Measurements from ENCODE around the gene CPVL. TPM values are rescaled to one million over a fixed set of nuclear protein-coding genes. Genes with fewer than 3 reads are reported as not detected.

The CPVL gene
- total RNA-seq, 1 donor from 2014 or later, result 22.1 TPM

- peaks cover 10% of the 10 kb centered on the region for H3K27me3 Mint-ChIP-seq
- H3K9me3 Mint-ChIP-seq (ENCODE audit: low read depth), result no peaks in the 10 kb centered on the region
- H3K4me3 Mint-ChIP-seq (ENCODE audit: low read depth), result no peak overlapping the region
- no peak overlapping the region for H3K27ac Mint-ChIP-seq
- H3K4me1 Mint-ChIP-seq (ENCODE audit: low read depth), result peaks cover 13% of the 10 kb centered on the region
- no peaks in the 10 kb centered on the region for H3K36me3 Mint-ChIP-seq (ENCODE audit: insufficient read depth)
- no peak for DNase-seq (ENCODE audit: low spot score, unreplicated experiment)
- TF ChIP-seq CTCF (IDR thresholded peaks at IDR 0.05; ENCODE audit: unreplicated experiment), result no peak
These were observed 156.9 kb downstream of the CPVL start for GRCh38 chr7:28989211-28989980.

GRCh38 chr7:28988810-28989209 lies 157.5 kb downstream of the CPVL start:
- Mint-ChIP-seq H3K4me1 (ENCODE audit: low read depth) (peaks cover 13% of the 10 kb centered on the region), H3K27ac (no peak overlapping the region), H3K36me3 (ENCODE audit: insufficient read depth) (no peaks in the 10 kb centered on the region)

GRCh38 chr7:28988091-28988490 lies 158.2 kb downstream of the CPVL start:
- Mint-ChIP-seq H3K27me3 (peaks cover 10% of the 10 kb centered on the region), H3K9me3 (ENCODE audit: low read depth) (no peaks in the 10 kb centered on the region), H3K27ac (no peak overlapping the region), H3K4me3 (ENCODE audit: low read depth) (no peak overlapping the region), H3K4me1 (ENCODE audit: low read depth) (peaks cover 13% of the 10 kb centered on the region), H3K36me3 (ENCODE audit: insufficient read depth) (no peaks in the 10 kb centered on the region)
- DNase-seq (ENCODE audit: low spot score, unreplicated experiment), result no peak
- no peak for TF ChIP-seq CTCF (IDR thresholded peaks at IDR 0.05; ENCODE audit: unreplicated experiment)

More at GRCh38 chr7:28988810-28989209, 157.5 kb downstream of the CPVL start:
- DNase-seq (ENCODE audit: low spot score, unreplicated experiment), result no peak
- TF ChIP-seq CTCF (IDR thresholded peaks at IDR 0.05; ENCODE audit: unreplicated experiment), result no peak
- no peak overlapping the region for H3K4me3 Mint-ChIP-seq (ENCODE audit: low read depth)
- no peaks in the 10 kb centered on the region for H3K9me3 Mint-ChIP-seq (ENCODE audit: low read depth)
- H3K27me3 Mint-ChIP-seq, result peaks cover 10% of the 10 kb centered on the region

DNA sequence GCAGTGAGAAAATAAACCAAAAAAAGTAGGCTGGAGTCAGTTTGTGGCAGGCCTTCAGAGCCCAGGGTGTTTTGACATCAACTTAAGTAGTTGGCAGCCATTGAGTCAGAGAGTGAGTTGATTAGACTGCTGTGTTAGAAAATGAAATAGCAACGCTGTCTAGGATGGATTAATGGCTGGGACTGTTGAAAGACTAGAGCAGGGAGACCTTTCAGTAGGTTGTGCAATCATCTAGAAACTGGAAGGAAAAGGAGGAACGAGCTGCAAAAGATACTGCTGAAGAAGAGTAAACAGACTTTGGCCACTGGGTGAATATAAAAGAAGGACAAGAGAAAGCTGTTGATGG lies 159.6 kb downstream of the CPVL start:
- Mint-ChIP-seq H3K9me3 (ENCODE audit: low read depth) (no peaks in the 10 kb centered on the region), H3K27ac (no peak overlapping the region), H3K36me3 (ENCODE audit: insufficient read depth) (no peaks in the 10 kb centered on the region), H3K4me3 (ENCODE audit: low read depth) (no peak overlapping the region), H3K4me1 (ENCODE audit: low read depth) (peaks cover 13% of the 10 kb centered on the region), H3K27me3 (peaks cover 10% of the 10 kb centered on the region)
- no peak for TF ChIP-seq CTCF (IDR thresholded peaks at IDR 0.05; ENCODE audit: unreplicated experiment)
- no peak for DNase-seq (ENCODE audit: low spot score, unreplicated experiment)

- H3K4me3 Mint-ChIP-seq (ENCODE audit: low read depth), result no peak overlapping the region
- peaks cover 13% of the 10 kb centered on the region for H3K4me1 Mint-ChIP-seq (ENCODE audit: low read depth)
- no peak for TF ChIP-seq CTCF (IDR thresholded peaks at IDR 0.05; ENCODE audit: unreplicated experiment)
- H3K27ac Mint-ChIP-seq, result peak overlapping the region; percentile 50
- no peak for DNase-seq (ENCODE audit: low spot score, unreplicated experiment)
- H3K27me3 Mint-ChIP-seq, result peaks cover 10% of the 10 kb centered on the region
- H3K36me3 Mint-ChIP-seq (ENCODE audit: insufficient read depth), result no peaks in the 10 kb centered on the region
- H3K9me3 Mint-ChIP-seq (ENCODE audit: low read depth), result no peaks in the 10 kb centered on the region
These were observed 160.1 kb downstream of the CPVL start for GRCh38 chr7:28986028-28986764.

Measured in progenitor cell of endocrine pancreas (in vitro differentiated cells).